NCI-H1105 treated with DMSO at 0.1 percent for 48 hours (cell line): ENCODE data around the gene PTPRN2.

Experiments
- DNase-seq: peaks from one replicate; lab custom pipeline; 2025; lab: John Stamatoyannopoulos, UW

The PTPRN2 gene

GRCh38 chr7:158602905-158603772, 15.5 kb upstream of the PTPRN2 start:
- DNase-seq = no peak

- DNase-seq = no peak
Measured at GRCh38 chr7:158602041-158602440, 14.4 kb upstream of the PTPRN2 start.

- DNase-seq = no peak
Measured at GRCh38 chr7:158601090-158601489, 13.5 kb upstream of the PTPRN2 start.

- no peak for DNase-seq
Measured at GRCh38 chr7:158596745-158597144, 9.1 kb upstream of the PTPRN2 start.

GRCh38 chr7:158596309-158596708, 8.7 kb upstream of the PTPRN2 start:
- DNase-seq = no peak

GRCh38 chr7:158595068-158595467, 7.4 kb upstream of the PTPRN2 start:
- no peak for DNase-seq

GRCh38 chr7:158592541-158592940, 4.9 kb upstream of the PTPRN2 start:
- DNase-seq = no peak

GRCh38 chr7:158591944-158592343, 4.3 kb upstream of the PTPRN2 start:
- no peak for DNase-seq

- no peak for DNase-seq
Measured at GRCh38 chr7:158590181-158590530, 2.5 kb upstream of the PTPRN2 start.

GRCh38 chr7:158589653-158590052, 2.0 kb upstream of the PTPRN2 start:
- DNase-seq = no peak

- DNase-seq = no peak
Measured at GRCh38 chr7:158588878-158589442, 1.3 kb upstream of the PTPRN2 start.

- no peak for DNase-seq
Measured at GRCh38 chr7:158588085-158588877, 658 bp upstream of the PTPRN2 start.

- DNase-seq = no peak
Measured at GRCh38 chr7:158586499-158587161, 993 bp downstream of the PTPRN2 start.

GRCh38 chr7:158585721-158586498, 1.7 kb downstream of the PTPRN2 start:
- DNase-seq = no peak

- no peak for DNase-seq
Measured at GRCh38 chr7:158584407-158584806, 3.2 kb downstream of the PTPRN2 start.

- DNase-seq = no peak
Measured at GRCh38 chr7:158583810-158584209, 3.8 kb downstream of the PTPRN2 start.

- DNase-seq = no peak
Measured at GRCh38 chr7:158583143-158583542, 4.5 kb downstream of the PTPRN2 start.

GRCh38 chr7:158582089-158582456, 5.5 kb downstream of the PTPRN2 start:
- DNase-seq = no peak

GRCh38 chr7:158581440-158582088, 6.1 kb downstream of the PTPRN2 start:
- DNase-seq = peak; percentile 57

GRCh38 chr7:158579662-158580646, 7.7 kb downstream of the PTPRN2 start:
- no peak for DNase-seq
